Measurements from ENCODE around the gene MED13L. TPM values are rescaled to one million over a fixed set of nuclear protein-coding genes. Genes with fewer than 3 reads are reported as not detected.
"Not testable (repeated sequence)": the region's sequence is repeated elsewhere in the genome, so short reads cannot be mapped to it uniquely, and the experiment has no call there.

MED13L gene
- total RNA-seq, 1 donor from 2014 or later: 155 TPM

DNA sequence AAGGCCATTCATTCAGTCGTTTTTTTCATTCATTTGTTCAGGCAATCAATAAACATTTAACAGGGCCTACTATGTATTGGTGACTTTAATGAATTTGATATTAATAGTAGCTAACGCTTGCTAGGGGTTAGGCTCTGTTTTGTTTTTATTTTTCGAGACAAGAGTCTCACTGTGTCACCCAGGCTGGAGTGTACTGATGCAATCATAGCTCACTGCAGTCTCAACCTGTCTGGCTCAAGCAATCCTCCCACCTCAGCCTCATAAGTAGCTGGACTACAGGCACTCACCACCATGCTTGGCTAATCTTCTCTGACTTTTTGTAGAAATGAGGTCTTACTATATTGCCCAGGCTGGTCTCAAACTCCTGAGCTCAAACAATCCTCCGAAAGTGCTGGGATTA lies 25.6 kb upstream of the MED13L start:
- DNase-seq (ENCODE audit: low read depth): no peak

DNA sequence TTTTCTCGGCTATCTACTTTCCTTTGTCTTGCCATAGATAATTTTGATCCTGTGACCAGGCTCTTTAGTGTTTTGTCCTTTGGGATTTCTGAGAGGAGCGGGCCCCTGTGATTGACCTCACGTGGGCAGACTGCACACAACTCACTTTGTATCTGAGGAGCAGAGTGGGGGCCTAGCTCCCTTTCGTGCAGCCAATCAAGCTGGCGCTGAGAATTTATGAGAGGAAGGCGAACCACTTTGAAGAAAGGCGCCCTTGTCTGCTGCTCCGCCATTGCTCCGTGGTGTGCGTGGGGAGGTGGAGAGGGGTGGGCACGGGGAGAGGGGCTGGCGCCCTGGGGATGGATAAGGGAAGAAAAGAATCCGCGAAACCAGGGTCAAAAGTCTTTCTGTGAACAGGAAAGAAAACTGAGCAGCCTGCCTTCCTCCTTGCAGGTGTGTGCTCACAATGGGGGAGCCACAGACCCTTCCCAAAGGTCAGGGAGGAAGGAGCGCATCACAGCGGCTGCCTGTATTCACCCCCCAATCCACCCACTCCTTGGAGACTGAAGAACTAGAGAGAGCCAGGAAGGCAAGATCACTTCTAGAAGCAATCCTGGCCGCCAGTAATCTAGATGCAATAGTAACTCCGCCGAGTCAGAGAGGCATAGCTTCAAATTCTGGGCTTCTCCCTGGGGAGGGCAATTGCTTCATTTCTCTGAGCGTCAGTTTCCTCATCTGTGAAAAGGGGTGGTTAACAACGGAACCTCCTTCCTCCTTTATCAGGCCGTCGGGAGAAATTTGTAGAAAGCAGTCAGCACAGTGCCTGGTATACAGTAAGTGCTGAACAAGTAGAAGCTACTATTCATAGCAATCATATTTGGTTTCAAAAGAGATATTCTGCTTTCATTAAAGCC lies 24.9 kb upstream of the MED13L start:
- DNase-seq (ENCODE audit: low read depth): no peak

DNA sequence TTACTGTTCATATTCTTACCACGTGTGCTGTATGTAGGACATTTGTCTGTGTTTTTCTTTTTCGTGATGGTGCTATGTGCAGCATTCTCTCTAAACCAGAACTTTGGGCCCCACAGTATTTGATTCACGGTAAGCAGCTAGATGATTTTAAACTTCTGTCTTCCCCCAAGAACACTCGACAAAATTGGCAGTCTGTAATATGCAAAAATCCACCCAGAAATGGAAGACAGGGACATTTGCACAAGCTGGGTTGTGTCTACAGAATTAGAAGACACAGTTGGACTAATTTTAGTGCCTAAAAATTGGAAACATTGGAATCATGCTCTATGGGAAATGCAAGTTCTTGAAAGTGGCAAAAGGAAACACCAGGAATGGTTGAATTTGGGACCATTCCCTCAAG lies 24.1 kb upstream of the MED13L start:
- DNase-seq (ENCODE audit: low read depth): no peak

DNA sequence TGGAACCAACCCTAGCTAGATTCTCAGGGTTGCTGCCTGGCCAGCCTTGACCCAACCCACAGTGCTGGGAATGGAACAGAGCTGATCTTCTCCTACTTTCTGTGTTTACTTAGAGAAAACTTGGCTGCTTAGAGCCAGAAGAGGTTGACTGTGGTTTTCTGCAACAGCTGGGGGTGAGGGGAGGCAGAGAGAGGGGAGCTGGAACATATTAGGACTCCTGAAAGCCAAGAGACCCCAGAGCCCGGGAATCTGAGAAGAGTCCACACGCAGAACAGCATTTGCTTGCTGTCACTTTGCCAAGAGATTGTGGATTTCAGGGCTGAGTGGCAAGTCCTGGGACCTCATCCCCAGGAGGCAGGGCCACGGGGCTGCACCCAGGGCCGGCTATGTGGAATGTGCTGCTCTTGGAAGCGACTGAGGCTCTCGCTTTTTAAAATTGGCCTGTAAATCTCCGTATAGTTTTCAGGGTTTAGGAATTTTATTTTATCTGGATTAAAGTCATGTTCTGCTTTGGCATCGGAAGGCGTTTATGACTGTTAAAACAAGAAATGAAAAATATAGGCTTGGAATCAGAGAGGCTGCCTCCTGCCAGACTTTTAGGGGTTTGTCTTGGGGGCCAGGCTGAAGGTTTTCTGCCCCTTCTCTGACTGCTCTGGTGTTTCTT lies 22.3 kb upstream of the MED13L start:
- DNase-seq (ENCODE audit: low read depth): no peak

DNA sequence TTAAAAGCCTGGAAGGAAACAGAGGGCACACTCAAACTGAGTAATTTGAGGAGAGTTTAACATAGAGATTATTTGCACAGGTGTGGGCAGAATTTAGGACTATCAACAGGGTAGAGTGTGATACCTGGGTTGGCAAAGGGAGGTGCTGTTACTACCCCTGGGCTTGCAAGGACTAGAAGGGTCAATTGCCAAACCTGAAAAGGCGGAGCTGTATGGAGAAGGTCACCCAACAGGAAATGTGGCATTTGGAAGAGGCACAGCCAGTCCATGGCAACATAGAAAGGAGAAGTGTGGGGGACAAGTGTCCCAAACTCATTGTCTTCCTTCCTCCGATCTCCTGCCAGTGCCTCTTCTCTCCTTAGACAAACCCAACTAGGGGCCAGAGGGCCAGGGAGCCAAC lies 21.6 kb upstream of the MED13L start:
- DNase-seq (ENCODE audit: low read depth): no peak

DNA sequence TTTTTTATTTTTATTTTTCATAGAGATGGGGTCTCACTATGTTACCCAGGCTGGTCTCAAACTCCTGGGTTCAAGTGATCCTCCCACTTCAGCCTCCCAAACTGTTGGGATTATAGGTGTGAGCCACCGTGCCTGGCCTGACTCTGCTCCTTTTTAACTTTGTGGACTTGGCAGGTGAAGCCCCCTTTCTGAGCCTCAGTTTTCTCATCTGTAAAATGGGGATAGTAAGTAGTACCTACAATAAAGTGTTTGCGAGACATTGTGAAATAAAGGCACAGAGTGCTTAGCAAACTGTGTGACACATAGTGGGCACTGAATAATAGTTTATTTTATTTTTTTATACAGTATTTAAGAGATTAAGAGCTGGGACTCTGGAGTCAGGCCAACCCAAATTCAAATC lies 21.1 kb upstream of the MED13L start:
- DNase-seq (ENCODE audit: low read depth): no peak

DNA sequence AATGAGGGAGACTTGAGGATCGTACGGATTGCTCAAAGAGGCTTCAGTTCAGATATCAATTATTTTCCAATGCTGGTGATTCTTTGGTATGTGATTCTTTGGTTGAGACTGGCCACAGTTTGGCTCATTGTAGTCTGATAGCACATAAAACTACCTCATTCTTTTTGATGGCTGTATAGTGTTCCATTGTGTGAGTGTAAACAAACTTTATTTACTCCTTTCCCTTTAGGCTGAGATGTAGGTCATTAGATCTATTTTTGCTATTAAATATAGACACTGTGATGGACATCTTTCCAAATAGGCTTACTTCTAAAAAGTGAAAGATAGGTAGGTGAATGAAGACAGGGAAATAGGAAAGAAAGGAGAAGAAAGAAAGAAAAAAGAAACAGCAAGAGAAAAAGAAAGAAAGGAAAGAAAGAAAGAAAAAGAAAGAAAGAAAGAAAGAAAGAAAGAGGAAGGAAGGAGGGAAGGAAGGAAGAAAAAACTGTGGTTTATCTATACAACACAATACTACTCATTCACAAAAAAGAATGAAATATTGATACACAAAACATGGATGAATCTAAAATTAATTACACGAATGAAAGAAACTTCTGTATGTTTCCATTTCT lies 19.8 kb upstream of the MED13L start:
- no peak for DNase-seq (ENCODE audit: low read depth)

DNA sequence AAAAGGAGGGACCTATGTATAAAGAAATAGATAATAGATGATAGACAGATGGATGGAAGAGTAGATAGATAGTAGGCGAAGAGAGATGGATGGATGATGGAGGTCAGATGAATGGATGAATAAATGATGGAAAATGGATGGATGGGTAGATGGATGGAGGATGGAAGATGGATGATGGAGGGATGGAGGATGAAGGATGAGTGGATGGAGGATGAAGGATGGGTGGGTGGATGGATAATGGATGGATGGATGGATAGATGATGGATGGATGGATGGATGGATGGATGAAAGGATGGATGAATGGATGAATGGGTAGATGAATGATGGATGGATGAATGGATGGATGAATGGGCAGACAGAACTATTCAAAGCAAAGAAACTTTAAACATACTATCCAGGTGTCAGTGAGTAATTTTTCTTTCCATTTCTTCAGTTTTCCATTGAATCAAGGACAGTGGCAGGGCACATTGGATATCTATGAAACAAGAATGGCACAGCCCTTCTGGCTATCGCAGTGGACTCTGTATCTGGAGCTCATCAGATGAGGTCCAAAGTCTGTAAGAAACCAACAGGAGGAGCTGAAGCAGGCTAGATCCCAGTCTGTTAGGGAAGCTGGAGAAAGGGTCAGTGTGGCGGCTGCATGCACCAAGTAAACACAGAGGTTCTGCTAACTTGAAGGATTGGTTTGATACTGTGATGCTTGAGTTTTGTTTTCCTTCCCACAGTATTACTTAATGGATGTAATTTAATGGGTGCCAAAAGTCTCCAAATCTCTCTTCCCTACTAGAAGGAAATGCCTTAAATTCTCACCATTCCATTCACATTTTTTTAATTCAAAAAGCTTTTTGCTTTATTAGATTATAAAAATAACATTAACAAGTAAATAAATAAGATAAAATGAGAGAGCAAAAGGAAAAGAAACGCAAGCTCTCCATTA lies 18.1 kb upstream of the MED13L start:
- DNase-seq (ENCODE audit: low read depth): no peak

DNA sequence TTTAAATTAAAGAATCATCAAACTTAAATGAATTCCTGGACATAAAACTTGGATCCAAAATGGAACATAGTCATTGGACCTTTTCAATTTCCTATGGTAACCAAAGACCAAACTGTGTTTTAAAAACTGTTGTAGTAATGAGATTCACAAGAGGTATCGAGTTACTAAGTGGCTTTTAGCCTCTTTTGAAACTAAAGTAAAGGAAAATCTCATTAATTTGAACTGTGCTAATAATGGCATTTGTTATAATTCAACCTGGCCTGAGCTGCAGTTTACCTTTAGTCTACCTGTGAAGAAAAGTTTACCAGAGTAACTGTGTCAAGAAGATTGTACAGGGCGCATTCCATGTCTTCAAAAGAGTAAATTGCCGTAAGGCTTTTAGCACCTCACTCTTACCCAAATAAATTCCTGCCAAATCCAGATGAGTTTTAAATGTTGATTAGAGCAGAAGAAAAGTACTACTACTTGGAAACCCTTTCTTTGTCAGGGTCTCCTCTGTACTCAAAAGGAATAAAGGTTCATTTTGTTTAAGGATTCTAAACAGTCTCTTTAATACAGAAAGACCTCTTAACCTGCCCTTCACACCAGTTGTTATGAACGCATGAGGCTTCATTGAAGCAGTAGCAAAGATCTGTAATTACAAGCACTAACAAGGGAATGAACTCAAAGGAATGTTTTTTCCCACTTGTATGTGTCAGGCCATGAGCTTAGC lies 17.1 kb upstream of the MED13L start:
- no peak for DNase-seq (ENCODE audit: low read depth)

DNA sequence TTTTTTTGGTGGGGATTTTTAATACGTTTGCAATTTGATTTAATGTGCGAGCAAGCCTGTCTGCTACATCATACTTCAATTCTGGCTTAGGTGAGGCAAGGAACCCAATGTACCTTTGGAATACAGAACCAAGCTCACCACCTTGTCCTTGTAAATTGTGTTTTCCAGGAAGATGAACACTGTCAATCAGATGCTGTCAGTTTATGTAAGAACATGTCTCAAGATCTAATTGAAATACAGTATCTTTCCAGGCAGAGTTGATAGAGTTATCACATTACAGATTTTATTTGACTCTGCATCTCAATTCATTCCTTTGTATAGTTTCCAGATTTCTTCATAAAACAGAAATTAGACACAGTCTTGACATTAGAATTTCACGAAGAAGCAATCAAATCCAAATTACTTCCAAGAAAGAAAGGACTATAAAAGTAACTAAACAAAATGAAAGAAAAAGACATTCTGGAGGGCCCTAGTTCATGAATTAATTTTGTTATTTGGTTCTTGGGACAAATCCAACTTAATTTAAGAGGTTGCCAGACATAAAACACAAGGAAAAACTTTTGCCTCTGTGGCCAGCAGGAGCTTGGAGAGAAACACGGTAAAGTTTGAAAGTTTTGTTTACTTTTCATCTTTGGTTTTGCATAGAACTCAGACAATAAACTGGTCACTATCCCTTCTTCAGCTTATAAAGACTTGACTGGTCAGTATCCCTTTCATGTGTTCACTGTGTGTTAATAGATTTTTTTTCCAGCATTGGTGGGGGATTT lies 16.4 kb upstream of the MED13L start:
- no peak for DNase-seq (ENCODE audit: low read depth)

DNA sequence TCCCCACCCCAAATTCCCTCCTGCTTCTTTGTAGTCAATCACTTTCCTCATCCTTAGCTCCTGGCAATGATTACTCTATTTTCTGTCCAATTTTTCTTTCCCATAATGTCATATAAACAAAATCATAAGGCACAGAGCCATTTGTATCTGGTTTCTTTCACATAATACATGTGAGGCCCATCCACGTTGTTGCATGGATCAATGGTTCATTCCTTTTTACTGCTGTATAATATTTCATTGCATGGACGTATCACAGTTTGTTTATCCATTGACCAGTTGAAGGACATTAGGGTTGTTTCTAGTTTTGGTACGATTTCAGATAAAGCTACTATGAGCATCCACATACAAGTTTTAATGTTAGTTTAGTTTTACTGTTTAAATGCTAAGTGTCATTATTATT lies 13.7 kb upstream of the MED13L start:
- DNase-seq (ENCODE audit: low read depth): no peak

DNA sequence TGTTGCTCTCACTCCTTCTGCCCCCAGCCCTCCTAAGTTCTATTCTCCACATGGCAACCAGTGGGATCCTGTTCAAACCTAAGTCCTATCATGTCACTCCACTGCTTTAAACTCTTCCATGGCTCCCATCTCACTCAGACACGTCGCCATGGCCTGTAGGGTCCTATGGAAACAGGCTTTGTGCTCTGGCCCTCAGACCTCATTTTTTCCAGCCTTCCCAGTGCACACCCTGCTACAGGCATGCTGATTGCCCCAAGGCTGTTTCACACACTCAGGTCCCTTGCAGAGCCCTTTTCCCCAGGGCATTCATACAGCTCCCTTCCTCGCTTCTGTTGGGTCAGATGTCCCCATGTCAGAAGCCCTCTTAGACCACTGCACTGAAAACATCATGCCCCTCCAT lies 11.2 kb upstream of the MED13L start:
- DNase-seq (ENCODE audit: low read depth): no peak

DNA sequence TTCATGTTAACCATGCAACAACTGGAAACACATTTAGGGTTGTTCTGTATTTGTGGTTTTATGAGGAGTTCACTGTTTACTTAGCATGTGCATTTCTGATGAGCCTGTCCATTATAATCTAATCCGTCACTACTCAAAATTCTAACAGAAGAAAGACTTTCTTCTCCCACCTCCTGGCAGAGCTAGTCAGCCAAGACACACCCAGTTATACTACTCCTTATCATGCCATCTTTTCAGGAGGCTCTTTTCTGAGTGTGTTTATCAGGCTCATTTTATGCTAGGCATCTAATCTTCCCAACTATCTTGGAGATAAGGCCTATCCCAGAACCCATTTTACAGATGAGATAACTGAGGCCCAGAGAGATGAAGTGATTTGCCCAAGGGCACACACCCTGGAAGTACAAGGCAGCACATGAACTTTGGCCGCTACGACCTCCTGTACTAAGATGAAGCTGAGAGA lies 10.4 kb upstream of the MED13L start:
- no peak for DNase-seq (ENCODE audit: low read depth)

DNA sequence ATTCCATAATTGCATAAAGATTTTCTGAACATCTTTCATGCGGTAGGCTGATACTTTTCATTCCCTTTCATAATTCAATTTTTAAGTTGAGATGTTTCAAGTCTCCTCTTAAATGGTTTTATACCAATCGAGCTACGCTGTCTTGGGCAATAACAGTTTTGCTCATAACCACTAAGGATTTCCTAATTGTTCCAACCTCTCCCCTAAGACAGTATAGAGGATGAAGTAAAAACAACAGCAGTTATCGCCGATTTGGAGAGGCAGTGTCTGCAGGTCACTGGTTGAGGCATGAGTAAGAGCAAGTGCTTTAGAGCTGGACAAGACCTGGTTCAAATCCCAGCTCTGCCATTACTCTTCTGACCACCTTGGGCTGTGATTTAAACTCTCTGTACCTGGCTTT lies 6.9 kb upstream of the MED13L start:
- no peak for DNase-seq (ENCODE audit: low read depth)

DNA sequence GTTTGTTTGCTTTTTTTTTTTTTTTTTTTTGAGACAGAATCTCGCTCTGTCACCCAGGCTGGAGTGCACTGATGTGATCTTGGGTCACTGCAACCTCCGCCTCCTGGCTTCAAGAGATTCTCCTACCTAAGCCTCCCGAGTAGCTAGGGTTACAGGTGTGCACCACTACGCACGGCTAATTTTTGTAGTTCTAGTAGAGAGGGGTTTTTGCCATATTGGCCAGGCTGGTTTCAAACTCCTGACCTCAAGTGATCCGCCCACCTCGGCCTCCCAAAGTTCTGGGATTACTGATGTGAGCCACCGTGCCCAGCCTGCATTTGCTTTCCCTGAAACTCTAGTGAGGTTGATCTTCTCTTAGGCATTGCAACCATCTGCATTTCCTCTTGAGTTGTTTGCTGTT lies 6.4 kb upstream of the MED13L start:
- not testable (repeated sequence) for DNase-seq (ENCODE audit: low read depth)

DNA sequence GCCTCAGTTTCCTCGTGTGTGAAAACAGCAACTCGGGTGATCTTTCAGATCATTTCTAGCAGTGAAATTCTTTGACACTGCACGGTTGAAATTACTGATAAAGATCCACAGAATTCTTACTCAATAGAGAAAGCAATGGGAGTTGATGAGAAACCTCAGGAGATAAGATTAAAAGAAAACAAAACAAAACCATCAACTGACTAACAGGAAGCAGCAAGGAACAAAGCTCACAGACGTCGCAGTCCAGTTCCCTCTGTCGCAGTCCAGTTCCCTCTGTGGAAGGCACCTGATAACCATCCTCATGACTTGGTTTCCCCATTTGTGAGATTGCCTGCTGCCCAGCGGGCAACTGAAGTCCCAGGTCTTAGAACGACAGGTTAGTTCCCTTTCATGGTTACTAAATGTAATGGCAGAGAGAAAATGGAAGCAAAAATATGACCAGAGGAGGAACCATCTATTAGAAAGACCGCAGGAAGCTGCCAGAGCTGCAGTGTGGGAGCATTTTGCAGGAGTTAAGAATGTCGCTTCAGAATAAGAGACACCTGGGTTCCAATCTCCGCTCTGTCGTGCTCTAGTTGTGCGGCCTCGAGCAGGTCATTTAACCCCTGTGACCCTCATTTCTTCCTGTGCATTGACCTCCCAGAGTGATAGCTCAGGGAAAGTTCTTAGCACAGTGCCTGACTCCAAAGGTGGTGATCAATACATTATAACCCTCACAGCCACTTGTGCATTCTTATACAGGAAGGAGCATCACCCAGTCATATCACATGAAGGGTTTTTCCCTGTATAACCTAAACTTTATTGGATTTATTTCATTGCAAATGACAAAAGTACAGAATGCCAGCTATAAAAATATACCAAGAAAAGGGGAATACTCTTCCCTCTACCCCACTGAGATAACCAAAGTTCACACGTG lies 5.1 kb upstream of the MED13L start:
- DNase-seq (ENCODE audit: low read depth): no peak

DNA sequence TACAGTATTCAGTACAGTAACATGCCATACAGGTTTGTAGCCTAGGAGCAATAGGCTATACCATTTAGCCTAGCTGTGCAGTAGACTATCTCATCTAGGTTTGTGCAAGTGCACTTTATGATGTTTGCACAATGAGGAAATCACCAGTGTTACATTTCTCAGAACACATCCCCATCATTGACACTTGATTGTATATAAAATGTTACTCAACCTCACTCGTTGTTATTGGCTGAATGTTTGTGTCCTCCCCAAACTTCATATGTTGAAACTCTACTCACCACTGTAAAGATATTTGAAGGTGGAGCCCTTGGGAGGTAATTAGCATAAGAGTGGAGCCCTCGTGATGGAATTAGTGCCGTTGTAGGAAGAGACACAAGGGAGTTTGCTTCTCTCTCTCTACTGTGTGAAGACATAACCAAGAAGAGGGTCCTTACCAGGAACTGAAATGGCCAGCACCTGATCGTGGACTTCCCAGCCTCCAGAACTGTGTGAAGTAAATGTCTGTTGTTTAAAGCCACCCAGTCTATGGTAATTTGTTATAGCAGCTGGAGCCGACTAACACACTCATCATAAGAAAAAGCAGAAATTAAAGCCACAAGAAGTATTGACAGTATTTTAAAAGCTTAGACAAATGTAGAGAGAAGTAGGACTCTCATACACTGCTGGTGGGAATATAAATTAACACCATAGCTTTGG lies 3.2 kb upstream of the MED13L start:
- no peak for DNase-seq (ENCODE audit: low read depth)

DNA sequence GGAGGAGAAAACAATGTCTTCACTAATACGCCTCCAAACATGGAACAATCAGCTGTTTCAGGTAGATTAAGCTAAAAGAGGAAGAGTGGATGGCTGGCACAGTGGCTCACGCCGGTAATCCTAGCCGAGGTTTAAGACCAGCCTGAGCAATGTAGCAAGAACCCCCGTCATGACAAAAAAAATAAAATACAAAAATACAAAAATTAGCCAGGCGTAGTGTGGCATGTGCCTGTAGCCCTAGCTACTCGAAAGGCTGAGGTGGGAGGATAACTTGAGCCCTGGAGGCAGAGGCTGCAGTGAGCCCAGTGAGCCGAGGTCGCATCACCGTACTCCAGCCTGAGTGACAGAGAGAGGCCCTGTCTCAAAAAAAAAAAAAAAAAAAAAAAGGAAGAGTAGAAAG lies 1.2 kb upstream of the MED13L start:
- DNase-seq (ENCODE audit: low read depth): no peak

DNA sequence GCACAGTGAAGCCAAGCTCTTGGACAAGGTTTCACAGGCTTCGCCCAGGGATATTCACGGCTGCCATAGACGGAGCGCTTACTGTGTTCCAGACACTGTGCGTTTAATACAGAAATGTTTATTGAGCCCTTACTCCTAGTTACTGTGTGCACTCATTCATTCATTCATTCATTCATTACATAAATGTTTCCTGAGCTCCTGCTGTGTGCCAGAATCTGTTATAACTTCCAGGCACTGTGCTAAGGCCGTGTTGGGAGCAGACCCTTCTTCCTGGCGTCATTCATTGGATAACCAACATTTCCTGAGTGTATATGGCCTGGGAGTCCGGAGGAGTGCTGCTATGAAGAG lies 760 bp upstream of the MED13L start:
- no peak for DNase-seq (ENCODE audit: low read depth)

Measured in renal cortical epithelial cell (primary cell).